Lung (tissue), 12 donors: ENCODE results near the gene IKBKE. TPM values are rescaled to one million over a fixed set of nuclear protein-coding genes. Genes with fewer than 3 reads are reported as not detected.

Source experiments
- ATAC-seq: fragments of 200-7000 bp; cut with Tn5 transposase; one replicate; pipeline ENCODE4 v1.9.1; 2020; ENCODE audit warnings: moderate number of reproducible peaks; ENCODE audit not compliant: insufficient read depth, low FRiP score
- DNase-seq, 3 donors: peaks; one replicate each; pipeline ENCODE4 v3.0.0-alpha.2; 2013 to 2017
- H3K27ac ChIP-seq, 2 donors: one replicate each; pipeline ENCODE4 v1.5.1; 2013; ENCODE audit warnings: mild to moderate bottlenecking in 2 of 2, moderate library complexity in 2 of 2, control low read depth in 1 of 2, inconsistent platforms in 1 of 2, low read depth in 1 of 2, low read length in 1 of 2
- H3K27me3 ChIP-seq, 3 donors: one replicate each; pipeline ENCODE4 v1.5.1; 2013; ENCODE audit warnings: low read length in 2 of 3; ENCODE audit not compliant: control insufficient read depth in 3 of 3, insufficient read depth in 3 of 3
- H3K36me3 ChIP-seq, 4 donors: one replicate each; pipeline ENCODE4 v1.5.1; 2013; ENCODE audit warnings: low read length in 4 of 4, mild to moderate bottlenecking in 1 of 4, moderate library complexity in 1 of 4; ENCODE audit not compliant: control insufficient read depth in 4 of 4, insufficient read depth in 4 of 4
- H3K4me1 ChIP-seq, 5 donors: one replicate each; pipeline ENCODE4 v1.5.1; 2013; ENCODE audit warnings: low read length in 5 of 5, mild to moderate bottlenecking in 2 of 5, moderate library complexity in 1 of 5; ENCODE audit not compliant: control insufficient read depth in 5 of 5, insufficient read depth in 5 of 5
- H3K4me3 ChIP-seq: one replicate; pipeline ENCODE4 v1.5.1; 2013; ENCODE audit warnings: mild to moderate bottlenecking, control low read depth, moderate library complexity
- H3K9ac ChIP-seq, 2 donors: one replicate each; pipeline ENCODE4 v1.5.1; 2013; ENCODE audit warnings: low read length in 2 of 2, control low read depth in 1 of 2; ENCODE audit not compliant: insufficient read depth in 1 of 2
- H3K9me3 ChIP-seq, 4 donors: one replicate each; pipeline ENCODE4 v1.5.1; 2013; ENCODE audit warnings: low read length in 3 of 4, mild to moderate bottlenecking in 1 of 4, moderate library complexity in 1 of 4; ENCODE audit not compliant: control insufficient read depth in 4 of 4, insufficient read depth in 3 of 4
- WGBS, 2 donors: extraction: QIAGEN DNeasy Blood & Tissue Kit; methylation state at CpG; one replicate each; pipeline ENCODE4 v1.1.7; 2013; 5-methylcytosine and 5-hydroxymethylcytosine counted together
- polyA plus RNA-seq, 2 donors: library from polyadenylated mRNA; stranded (reverse); fragments of 200-250 nt; gene quantifications; one replicate each; pipeline ENCODE4 v1.2.1, GENCODE V29; 2013
- total RNA-seq, 2 donors: library from RNA; depleted of rRNA in 1 of 2; stranded (reverse); fragments of >200 nt in 1 of 2; gene quantifications; one replicate each; pipeline ENCODE4 v1.2.1, GENCODE V29; 2014 to 2021
- TF ChIP-seq, protein P1 (sequence below): IDR thresholded peaks from 2 replicates; pipeline ENCODE4 v1.5.1; 2012; ENCODE audit warnings: mild to moderate bottlenecking; ENCODE audit errors: control extremely low read depth, extremely low read depth
- donor health status: control.
- donor health status: control.
- donor health status: Bipolar disorder and iron deficiency.
- donor health status: healthy.
- donor health status: DM: yes; HTN: yes; CAD: no.

Gene IKBKE
- total and polyA plus RNA-seq, 4 donors, result 6.1 to 17.1 (median 11.7) TPM

DNA sequence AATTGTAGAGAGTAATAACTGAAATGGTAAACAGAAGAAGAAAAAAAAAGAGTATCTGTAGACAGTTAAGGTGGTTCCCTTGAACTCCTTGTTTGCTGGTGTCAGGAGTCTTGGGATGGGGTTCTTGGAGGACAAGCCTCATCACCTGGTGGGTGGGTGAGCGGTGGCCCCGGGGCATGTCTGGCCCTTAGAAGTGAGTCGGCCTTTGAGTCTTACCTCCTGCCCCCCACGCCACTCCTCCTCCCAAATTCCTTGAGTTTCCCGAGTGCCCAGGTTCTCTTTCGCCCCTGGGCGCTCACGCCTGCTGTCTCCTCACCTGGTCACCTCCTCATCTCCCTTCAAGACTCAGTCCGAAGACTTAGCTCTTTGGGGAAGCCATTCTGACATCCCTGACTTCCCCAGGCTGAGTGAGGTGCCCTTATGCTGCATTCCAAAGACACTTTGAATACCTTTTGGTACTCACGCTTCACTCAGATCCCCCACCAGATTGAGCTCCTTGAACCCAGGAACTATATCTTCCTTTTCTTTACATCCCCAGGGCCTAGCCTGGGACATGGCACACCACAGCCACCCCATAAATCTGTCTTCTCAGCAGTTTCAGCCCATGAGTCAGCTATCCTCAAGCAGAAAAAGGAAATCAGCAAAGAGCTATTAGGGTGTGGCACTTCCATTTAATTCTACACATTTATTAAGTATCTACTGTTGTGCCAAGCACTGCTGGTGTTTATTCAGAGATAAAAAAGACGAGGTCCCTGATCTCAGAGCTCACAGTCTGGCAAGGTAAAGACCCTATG, 13.5 kb upstream of the IKBKE start:
- Histone ChIP-seq H3K36me3 (peaks cover 0 to 25% (median 17%) of the 10 kb centered on the region in 4 donors), H3K27me3 (no peaks in the 10 kb centered on the region), H3K4me3 (no peak overlapping the region), H3K9ac (no peak overlapping the region), H3K4me1 (peaks cover 0 to 16% (median 5%) of the 10 kb centered on the region in 5 donors), H3K9me3 (no peaks in the 10 kb centered on the region), H3K27ac (peak overlapping the region in 1 of 2 donors; percentile 12)
- no peak for DNase-seq
- ATAC-seq, result peak; percentile 44
- 88 to 91% methylated on average over 11 of the region's 11 CpGs for WGBS, 2 donors
- TF ChIP-seq, protein P1, sequence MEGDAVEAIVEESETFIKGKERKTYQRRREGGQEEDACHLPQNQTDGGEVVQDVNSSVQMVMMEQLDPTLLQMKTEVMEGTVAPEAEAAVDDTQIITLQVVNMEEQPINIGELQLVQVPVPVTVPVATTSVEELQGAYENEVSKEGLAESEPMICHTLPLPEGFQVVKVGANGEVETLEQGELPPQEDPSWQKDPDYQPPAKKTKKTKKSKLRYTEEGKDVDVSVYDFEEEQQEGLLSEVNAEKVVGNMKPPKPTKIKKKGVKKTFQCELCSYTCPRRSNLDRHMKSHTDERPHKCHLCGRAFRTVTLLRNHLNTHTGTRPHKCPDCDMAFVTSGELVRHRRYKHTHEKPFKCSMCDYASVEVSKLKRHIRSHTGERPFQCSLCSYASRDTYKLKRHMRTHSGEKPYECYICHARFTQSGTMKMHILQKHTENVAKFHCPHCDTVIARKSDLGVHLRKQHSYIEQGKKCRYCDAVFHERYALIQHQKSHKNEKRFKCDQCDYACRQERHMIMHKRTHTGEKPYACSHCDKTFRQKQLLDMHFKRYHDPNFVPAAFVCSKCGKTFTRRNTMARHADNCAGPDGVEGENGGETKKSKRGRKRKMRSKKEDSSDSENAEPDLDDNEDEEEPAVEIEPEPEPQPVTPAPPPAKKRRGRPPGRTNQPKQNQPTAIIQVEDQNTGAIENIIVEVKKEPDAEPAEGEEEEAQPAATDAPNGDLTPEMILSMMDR, result no peak

DNA sequence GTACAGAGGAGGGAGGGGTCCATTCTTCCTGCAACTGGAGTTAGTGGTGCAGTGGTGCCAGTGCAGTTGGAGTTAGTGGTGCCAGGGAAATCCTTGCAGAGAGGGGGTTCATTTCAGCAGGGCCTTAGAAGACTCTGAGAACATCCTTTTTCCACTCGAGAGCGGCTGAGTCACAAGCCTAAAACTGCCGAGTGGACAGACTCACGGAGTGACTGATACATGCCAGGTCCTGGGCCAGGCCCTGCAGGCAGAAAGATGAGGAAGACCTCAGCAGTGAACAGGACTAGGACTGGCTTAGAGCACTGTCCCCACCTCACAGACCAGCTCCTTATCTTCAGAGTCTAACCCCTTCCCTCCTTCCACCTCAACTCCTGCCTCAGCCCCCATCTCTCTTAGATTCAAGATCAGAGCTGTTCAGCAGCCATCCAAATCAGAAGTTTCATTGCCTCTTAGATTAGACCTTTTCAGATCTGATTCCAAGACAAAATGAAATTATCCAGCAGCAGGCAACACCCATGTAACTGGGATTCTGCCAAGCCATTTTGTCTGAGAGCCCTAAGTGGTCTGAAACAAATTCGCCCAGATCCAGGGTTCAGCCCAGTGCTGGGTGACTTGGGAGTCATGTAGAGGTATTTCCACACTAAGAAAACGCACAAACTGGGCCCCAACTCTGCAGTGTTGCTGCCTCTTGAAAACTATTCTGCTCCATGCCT, 12.7 kb upstream of the IKBKE start:
- Histone ChIP-seq H3K36me3 (peaks cover 0 to 25% (median 17%) of the 10 kb centered on the region in 4 donors), H3K27ac (peak overlapping the region in 1 of 2 donors; percentile 12), H3K9me3 (no peaks in the 10 kb centered on the region), H3K4me1 (peaks cover 0 to 16% (median 5%) of the 10 kb centered on the region in 5 donors), H3K4me3 (no peak overlapping the region), H3K27me3 (no peaks in the 10 kb centered on the region), H3K9ac (peak overlapping the region in 1 of 2 donors; percentile 37)
- whole genome bisulfite sequencing, 2 donors, result 67 to 78% methylated on average over 6 of the region's 6 CpGs
- no peak for DNase-seq
- TF ChIP-seq, protein P1, result no peak
- ATAC-seq, result no peak

- 97% methylated on average over 4 of the region's 4 CpGs for WGBS, 2 donors
- Histone ChIP-seq H3K9ac (no peak overlapping the region), H3K9me3 (no peaks in the 10 kb centered on the region), H3K4me1 (peaks cover 0 to 16% (median 5%) of the 10 kb centered on the region in 5 donors), H3K27me3 (no peaks in the 10 kb centered on the region), H3K4me3 (no peak overlapping the region), H3K27ac (no peak overlapping the region), H3K36me3 (peaks cover 0 to 21% (median 13%) of the 10 kb centered on the region in 4 donors)
- TF ChIP-seq, protein P1, result no peak
- ATAC-seq (no peak), DNase-seq (no peak)
Observed at GRCh38 chr1:206459703-206460102, 10.6 kb upstream of the IKBKE start.
